Smooth muscle cell (in vitro differentiated cells): Measurements from ENCODE around the gene TLK2. TPM values are rescaled to one million over a fixed set of nuclear protein-coding genes. Genes with fewer than 3 reads are reported as not detected.
"Not testable (repeated sequence)": the region's sequence is repeated elsewhere in the genome, so short reads cannot be mapped to it uniquely, and the experiment has no call there.

Experiments used
- DNase-seq: peaks from one replicate; lab custom pipeline; 2025; ENCODE audit not compliant: unreplicated experiment; lab: John Stamatoyannopoulos, UW
- H2AFZ ChIP-seq: fragments of 200-600 bp; sonication (generic); 2 replicates; pipeline ENCODE4 v1.6.0; 2016; ENCODE audit warnings: antibody characterized with exemption, low read depth, mild to moderate bottlenecking
- H3F3A ChIP-seq: fragments of 200-600 bp; sonication (generic); 2 replicates; pipeline ENCODE4 v1.6.0; 2017; ENCODE audit warnings: antibody characterized with exemption, low read depth
- H3K27ac ChIP-seq: fragments of 200-600 bp; sonication (generic); 2 replicates; pipeline ENCODE4 v1.5.1; 2016; ENCODE audit warnings: low read depth, mild to moderate bottlenecking
- H3K27me3 ChIP-seq: fragments of 200-600 bp; sonication (generic); 2 replicates; pipeline ENCODE4 v1.6.1; 2016; ENCODE audit warnings: low read depth, mild to moderate bottlenecking
- H3K36me3 ChIP-seq: fragments of 200-600 bp; sonication (generic); 2 replicates; pipeline ENCODE4 v1.5.1; 2016; ENCODE audit warnings: low read depth
- H3K4me1 ChIP-seq: fragments of 200-600 bp; sonication (generic); 2 replicates; pipeline ENCODE4 v1.5.1; 2016; ENCODE audit warnings: low read depth
- H3K4me2 ChIP-seq: fragments of 200-600 bp; sonication (generic); 2 replicates; pipeline ENCODE4 v1.6.0; 2016; ENCODE audit warnings: mild to moderate bottlenecking
- H3K4me3 ChIP-seq: fragments of 200-600 bp; sonication (generic); 2 replicates; pipeline ENCODE4 v1.5.1; 2016; ENCODE audit warnings: mild to moderate bottlenecking
- H3K79me2 ChIP-seq: fragments of 200-600 bp; sonication (generic); 2 replicates; pipeline ENCODE4 v1.6.0; 2016; ENCODE audit warnings: low read depth, mild to moderate bottlenecking
- H3K9ac ChIP-seq: fragments of 200-600 bp; sonication (generic); 2 replicates; pipeline ENCODE4 v1.6.0; 2016; ENCODE audit warnings: low read depth
- H3K9me3 ChIP-seq: fragments of 200-600 bp; sonication (generic); replicated peaks from 2 replicates; pipeline ENCODE4 v1.5.1; 2016; ENCODE audit warnings: low read depth
- H4K20me1 ChIP-seq: fragments of 200-600 bp; sonication (generic); 2 replicates; pipeline ENCODE4 v1.6.0; 2016; ENCODE audit warnings: low read depth
- WGBS: methylation state at CpG from one replicate; pipeline ENCODE4 v1.1.7; 2016; ENCODE audit warnings: low lambda C conversion rate; 5-methylcytosine and 5-hydroxymethylcytosine counted together
- polyA plus RNA-seq: library from polyadenylated mRNA; unstranded; fragments of >200 nt; fragmentation: Nextera tagmentation; extraction: Ambion mirVana; gene quantifications from 2 replicates; pipeline ENCODE4 v1.2.1, GENCODE V29; 2016
- total RNA-seq: library from RNA; depleted of rRNA; stranded (reverse); fragments of >200 nt; gene quantifications from 2 replicates; pipeline ENCODE4 v1.2.3, GENCODE V29; 2014
- TF ChIP-seq, protein P1 (sequence below): fragments of 200-600 bp; sonication (generic); IDR thresholded peaks from 2 replicates; pipeline ENCODE4 v1.5.1; 2017; ENCODE audit warnings: borderline replicate concordance, mild to moderate bottlenecking, antibody characterized with exemption; ENCODE audit not compliant: insufficient read depth, poor library complexity, severe bottlenecking

The TLK2 gene
- total and polyA plus RNA-seq, 2 experiments from 2014 or later: 15.9 to 29.2 TPM

DNA sequence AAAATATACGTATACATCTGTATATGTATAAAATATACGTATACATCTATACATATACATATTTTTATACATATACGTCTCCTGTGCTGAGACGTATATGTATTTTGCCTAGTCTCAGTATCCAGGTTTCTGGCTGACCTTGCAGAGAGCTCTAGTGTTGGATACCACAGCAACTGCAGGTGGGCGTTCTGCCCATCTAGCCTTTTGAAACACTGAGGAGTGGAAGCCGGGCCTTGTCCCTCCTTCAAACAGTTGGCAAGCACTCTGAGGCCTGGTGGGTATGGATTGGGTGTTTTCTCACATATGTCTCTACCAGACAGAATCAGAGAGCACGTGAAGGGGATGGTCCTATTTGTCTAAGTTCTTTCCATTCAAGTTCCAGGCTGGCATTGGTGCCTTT lies 109.5 kb downstream of the TLK2 start:
- 98% methylated on average over 7 of the region's 7 CpGs for WGBS
- TF ChIP-seq, protein P1, sequence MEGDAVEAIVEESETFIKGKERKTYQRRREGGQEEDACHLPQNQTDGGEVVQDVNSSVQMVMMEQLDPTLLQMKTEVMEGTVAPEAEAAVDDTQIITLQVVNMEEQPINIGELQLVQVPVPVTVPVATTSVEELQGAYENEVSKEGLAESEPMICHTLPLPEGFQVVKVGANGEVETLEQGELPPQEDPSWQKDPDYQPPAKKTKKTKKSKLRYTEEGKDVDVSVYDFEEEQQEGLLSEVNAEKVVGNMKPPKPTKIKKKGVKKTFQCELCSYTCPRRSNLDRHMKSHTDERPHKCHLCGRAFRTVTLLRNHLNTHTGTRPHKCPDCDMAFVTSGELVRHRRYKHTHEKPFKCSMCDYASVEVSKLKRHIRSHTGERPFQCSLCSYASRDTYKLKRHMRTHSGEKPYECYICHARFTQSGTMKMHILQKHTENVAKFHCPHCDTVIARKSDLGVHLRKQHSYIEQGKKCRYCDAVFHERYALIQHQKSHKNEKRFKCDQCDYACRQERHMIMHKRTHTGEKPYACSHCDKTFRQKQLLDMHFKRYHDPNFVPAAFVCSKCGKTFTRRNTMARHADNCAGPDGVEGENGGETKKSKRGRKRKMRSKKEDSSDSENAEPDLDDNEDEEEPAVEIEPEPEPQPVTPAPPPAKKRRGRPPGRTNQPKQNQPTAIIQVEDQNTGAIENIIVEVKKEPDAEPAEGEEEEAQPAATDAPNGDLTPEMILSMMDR: no peak
- H2AFZ ChIP-seq: no peak overlapping the region
- H3K79me2 ChIP-seq: peaks cover 6% of the 10 kb centered on the region
- no peaks in the 10 kb centered on the region for H3K36me3 ChIP-seq
- no peak overlapping the region for H3K4me2 ChIP-seq
- no peak for DNase-seq
- H3K27ac ChIP-seq: no peak overlapping the region
- H3F3A ChIP-seq: no peaks in the 10 kb centered on the region
- H4K20me1 ChIP-seq: peaks cover 8% of the 10 kb centered on the region
- H3K4me1 ChIP-seq: no peaks in the 10 kb centered on the region
- H3K27me3 ChIP-seq: no peaks in the 10 kb centered on the region
- H3K9me3 ChIP-seq: no peaks in the 10 kb centered on the region
- H3K4me3 ChIP-seq: no peak overlapping the region
- H3K9ac ChIP-seq: no peak overlapping the region

DNA sequence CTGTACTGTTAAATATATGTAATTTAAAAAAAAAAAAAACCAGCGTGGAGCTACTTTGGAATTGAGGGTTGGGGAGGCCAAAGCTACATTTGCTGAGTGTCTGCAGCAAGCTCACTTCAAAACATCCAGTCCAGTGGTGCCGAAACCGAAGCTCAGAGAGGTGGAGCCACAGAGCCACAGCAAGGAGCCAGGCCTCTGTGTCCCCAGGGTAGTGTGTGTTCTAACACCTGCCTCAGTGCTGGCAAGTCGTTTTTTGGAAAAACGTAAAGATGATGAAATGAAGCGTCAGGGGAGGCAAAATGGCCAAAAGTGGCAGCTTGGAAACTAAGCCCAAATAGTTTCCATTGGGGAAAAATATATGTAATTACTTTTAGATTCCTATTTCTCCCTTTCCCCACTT lies 112.7 kb downstream of the TLK2 start:
- DNase-seq: no peak
- Histone ChIP-seq H3K4me1 (no peaks in the 10 kb centered on the region), H2AFZ (no peak overlapping the region), H3K4me3 (no peak overlapping the region), H3K9me3 (no peaks in the 10 kb centered on the region), H4K20me1 (peaks cover 8% of the 10 kb centered on the region), H3K79me2 (peaks cover 10% of the 10 kb centered on the region), H3K36me3 (peaks cover 9% of the 10 kb centered on the region), H3F3A (peaks cover under 1% of the 10 kb centered on the region), H3K4me2 (no peak overlapping the region), H3K27me3 (no peaks in the 10 kb centered on the region), H3K9ac (no peak overlapping the region), H3K27ac (no peak overlapping the region)
- 92% methylated on average over 6 of the region's 6 CpGs for WGBS
- TF ChIP-seq, protein P1: no peak

- H3K27me3 ChIP-seq, DNase-seq, H2AFZ ChIP-seq, H3K27ac ChIP-seq, H3K4me2 ChIP-seq, H3K9me3 ChIP-seq, H3F3A ChIP-seq, H3K79me2 ChIP-seq, H3K4me3 ChIP-seq, H3K9ac ChIP-seq, H4K20me1 ChIP-seq, H3K4me1 ChIP-seq: not testable (repeated sequence)
- H3K36me3 ChIP-seq: peaks cover 14% of the 10 kb centered on the region
- 92% methylated on average over 11 of the region's 11 CpGs for WGBS
Observed at GRCh38 chr17:62591822-62592221, 113.2 kb downstream of the TLK2 start.

DNA sequence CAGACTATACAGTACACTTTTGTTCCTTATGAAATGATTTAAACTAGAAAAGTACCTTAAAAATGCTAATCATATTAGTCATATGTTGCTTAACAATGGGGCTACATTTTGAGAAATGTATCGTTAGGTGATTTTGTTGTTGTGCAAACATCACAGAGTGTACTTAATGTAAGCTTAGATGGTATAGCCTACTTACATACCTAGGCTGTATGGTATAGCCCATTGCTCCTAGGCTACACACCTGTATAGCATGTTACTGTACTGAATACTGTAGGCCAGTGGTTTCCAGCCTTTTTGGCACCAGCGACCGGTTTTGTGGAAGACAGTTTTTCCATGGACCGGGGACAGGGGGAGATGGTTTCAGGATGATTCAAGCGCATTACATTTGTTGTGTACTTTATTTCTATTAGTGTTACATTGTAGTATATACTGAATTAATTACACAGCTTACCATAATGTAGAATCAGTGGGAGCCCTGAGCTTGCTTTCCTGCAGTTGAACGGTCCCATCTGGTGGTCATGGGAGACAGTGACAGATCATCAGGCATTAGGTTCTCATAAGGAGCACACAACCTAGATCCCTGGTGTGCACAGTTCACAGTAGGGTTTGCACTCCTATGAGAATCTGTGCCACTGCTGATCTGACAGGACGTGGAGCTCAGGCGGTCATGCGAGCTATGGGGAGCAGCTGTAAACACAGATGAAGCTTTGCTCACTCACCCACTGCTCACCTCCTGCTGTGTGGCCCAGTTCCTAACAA lies 113.9 kb downstream of the TLK2 start:
- H3K4me1 ChIP-seq: no peaks in the 10 kb centered on the region
- no peak overlapping the region for H3K9ac ChIP-seq
- no peak overlapping the region for H3K27ac ChIP-seq
- TF ChIP-seq, protein P1: no peak
- peaks cover 20% of the 10 kb centered on the region for H3K36me3 ChIP-seq
- H3K9me3 ChIP-seq: no peaks in the 10 kb centered on the region
- peaks cover 4% of the 10 kb centered on the region for H3F3A ChIP-seq
- 96% methylated on average over 9 of the region's 9 CpGs for WGBS
- H3K27me3 ChIP-seq: no peaks in the 10 kb centered on the region
- no peak overlapping the region for H3K4me3 ChIP-seq
- no peak for DNase-seq
- H3K79me2 ChIP-seq: peaks cover 10% of the 10 kb centered on the region
- no peak overlapping the region for H2AFZ ChIP-seq
- peaks cover 1% of the 10 kb centered on the region for H4K20me1 ChIP-seq
- H3K4me2 ChIP-seq: no peak overlapping the region
